Mesenchymal stem cell (in vitro differentiated cells and primary cell): ENCODE measurements around the gene ASXL2.
"Not testable (repeated sequence)": the region's sequence is repeated elsewhere in the genome, so short reads cannot be mapped to it uniquely, and the experiment has no call there.

ENCODE experiments used
- DNase-seq: peaks from one replicate; pipeline ENCODE4 v3.0.0-alpha.2; 2013
- H2AFZ ChIP-seq: one replicate; pipeline ENCODE4 v1.6.1; 2013; ENCODE audit warnings: low read depth, mild to moderate bottlenecking, control low read depth, inconsistent platforms, low read length, moderate library complexity
- H2AK5ac ChIP-seq: 2 replicates; pipeline ENCODE4 v1.6.1; 2013; ENCODE audit warnings: low read length, moderate library complexity, mild to moderate bottlenecking, inconsistent platforms; ENCODE audit not compliant: severe bottlenecking
- H2BK120ac ChIP-seq: one replicate; pipeline ENCODE4 v1.6.1; 2013; ENCODE audit warnings: low read depth, mild to moderate bottlenecking, inconsistent platforms, low read length, moderate library complexity
- H2BK12ac ChIP-seq, 2 experiments: one replicate each; pipeline ENCODE4 v1.6.1; 2013; ENCODE audit warnings: inconsistent platforms in 2 of 2, low read length in 2 of 2, mild to moderate bottlenecking in 2 of 2, moderate library complexity in 2 of 2, control low read depth in 1 of 2
- H2BK15ac ChIP-seq: one replicate; pipeline ENCODE4 v1.6.1; 2013; ENCODE audit warnings: mild to moderate bottlenecking, low read depth, inconsistent platforms; ENCODE audit not compliant: poor library complexity, severe bottlenecking
- H2BK5ac ChIP-seq: 2 replicates; pipeline ENCODE4 v1.6.1; 2013; ENCODE audit warnings: low read depth, mild to moderate bottlenecking, low read length, control low read depth, inconsistent platforms; ENCODE audit not compliant: poor library complexity, severe bottlenecking
- H3K14ac ChIP-seq, 2 experiments: one replicate each; pipeline ENCODE4 v1.6.1; 2013; ENCODE audit warnings: inconsistent platforms in 2 of 2, low read length in 2 of 2, control low read depth in 1 of 2, mild to moderate bottlenecking in 1 of 2, moderate library complexity in 1 of 2
- H3K18ac ChIP-seq, 2 experiments: one replicate each; pipeline ENCODE4 v1.6.1; 2013; ENCODE audit warnings: inconsistent platforms in 2 of 2, low read length in 2 of 2, control low read depth in 1 of 2, low read depth in 1 of 2, mild to moderate bottlenecking in 1 of 2
- H3K23ac ChIP-seq, 2 experiments: one replicate each; pipeline ENCODE4 v1.6.1; 2013; ENCODE audit warnings: inconsistent platforms in 2 of 2, low read length in 2 of 2, mild to moderate bottlenecking in 2 of 2, moderate library complexity in 2 of 2, control low read depth in 1 of 2
- H3K27ac ChIP-seq: 2 replicates; pipeline ENCODE4 v1.5.1; 2013; ENCODE audit warnings: mild to moderate bottlenecking, moderate library complexity, low read length, control low read depth, inconsistent platforms; ENCODE audit not compliant: poor library complexity, severe bottlenecking
- H3K27me3 ChIP-seq, 2 experiments: 2 replicates each; pipeline versions ENCODE4 v1.6.1 to v1.7.0; 2013; ENCODE audit warnings: low read length in 2 of 2, mild to moderate bottlenecking in 2 of 2, moderate library complexity in 2 of 2, control low read depth in 1 of 2, inconsistent platforms in 1 of 2; ENCODE audit not compliant: control insufficient read depth in 1 of 2, insufficient read depth in 1 of 2
- H3K36me3 ChIP-seq, 2 experiments: 2 replicates each; pipeline versions ENCODE4 v1.6.1 to v1.7.0; 2013; ENCODE audit warnings: low read length in 2 of 2, control low read depth in 1 of 2, inconsistent platforms in 1 of 2, low read depth in 1 of 2, mild to moderate bottlenecking in 1 of 2; ENCODE audit not compliant: insufficient read depth in 2 of 2, control insufficient read depth in 1 of 2
- H3K4ac ChIP-seq, 2 experiments: one replicate each; pipeline ENCODE4 v1.6.1; 2013; ENCODE audit warnings: inconsistent platforms in 2 of 2, low read length in 2 of 2, mild to moderate bottlenecking in 2 of 2, moderate library complexity in 2 of 2, control low read depth in 1 of 2, low read depth in 1 of 2
- H3K4me1 ChIP-seq: 2 replicates; pipeline ENCODE4 v1.6.1; 2013; ENCODE audit warnings: low read depth, low read length, control low read depth; ENCODE audit not compliant: control insufficient read depth, insufficient read depth
- H3K4me2 ChIP-seq: 2 replicates; pipeline ENCODE4 v1.6.1; 2013; ENCODE audit warnings: low read length, mild to moderate bottlenecking, inconsistent platforms; ENCODE audit not compliant: poor library complexity, severe bottlenecking
- H3K4me3 ChIP-seq, 2 experiments: 2 replicates each; pipeline versions ENCODE4 v1.5.1 to v1.7.0; 2013; ENCODE audit warnings: low read length in 2 of 2, mild to moderate bottlenecking in 2 of 2, control low read depth in 1 of 2, low read depth in 1 of 2; ENCODE audit not compliant: insufficient read depth in 1 of 2
- H3K79me1 ChIP-seq: replicated peaks from 2 replicates; pipeline ENCODE4 v1.6.1; 2013; ENCODE audit warnings: mild to moderate bottlenecking, control low read depth, low read length, inconsistent platforms; ENCODE audit not compliant: poor library complexity, severe bottlenecking
- H3K9ac ChIP-seq: 2 replicates; pipeline ENCODE4 v1.7.0; 2013; ENCODE audit warnings: mild to moderate bottlenecking, low read length, moderate library complexity
- H3K9me3 ChIP-seq: 2 replicates; pipeline ENCODE4 v1.7.0; 2013; ENCODE audit warnings: mild to moderate bottlenecking, low read length; ENCODE audit not compliant: control insufficient read depth
- H4K8ac ChIP-seq: one replicate; pipeline ENCODE4 v1.6.1; 2013; ENCODE audit warnings: inconsistent platforms, mild to moderate bottlenecking, low read length, moderate library complexity
- H4K91ac ChIP-seq: one replicate; pipeline ENCODE4 v1.6.1; 2013; ENCODE audit warnings: mild to moderate bottlenecking, low read length, inconsistent platforms
- WGBS: methylation state at CpG from one replicate; pipeline ENCODE4 v1.1.7; 2013; ENCODE audit warnings: mixed read lengths; 5-methylcytosine and 5-hydroxymethylcytosine counted together

ASXL2 gene

DNA sequence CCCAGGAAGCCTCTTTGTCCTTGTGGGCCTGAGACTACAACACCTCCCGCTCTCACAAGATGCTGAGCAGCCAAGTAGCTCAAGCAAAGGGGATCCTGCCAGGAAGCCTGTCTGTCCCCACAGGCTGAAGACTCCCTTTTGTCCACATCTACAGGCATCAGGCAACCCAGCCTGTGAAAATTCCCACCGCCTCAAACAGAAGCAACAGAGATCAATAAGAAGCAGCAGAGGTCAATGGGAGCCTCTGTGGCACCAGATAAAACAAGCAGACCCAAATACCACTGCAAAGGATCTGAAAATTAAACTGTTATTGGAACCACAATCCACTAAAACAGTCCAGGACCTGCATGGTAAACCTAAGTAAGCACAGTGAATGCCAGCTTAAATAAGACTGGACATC lies 48.5 kb downstream of the ASXL2 start:
- H2BK120ac ChIP-seq = no peak overlapping the region
- H2BK12ac ChIP-seq = no peak overlapping the region
- no peak overlapping the region for H3K4me2 ChIP-seq
- H3K4me1 ChIP-seq = peaks cover 7% of the 10 kb centered on the region
- 95% methylated on average over 2 of the region's 2 CpGs for WGBS
- H4K91ac ChIP-seq = no peak overlapping the region
- H3K18ac ChIP-seq = peak overlapping the region in 1 of 2 experiments; percentile 28
- H3K9me3 ChIP-seq = peaks cover 11% of the 10 kb centered on the region
- H2BK15ac ChIP-seq = no peak overlapping the region
- H3K23ac ChIP-seq = no peak overlapping the region
- no peak overlapping the region for H4K8ac ChIP-seq
- H3K27me3 ChIP-seq = no peaks in the 10 kb centered on the region
- H2AFZ ChIP-seq = no peak overlapping the region
- H3K79me1 ChIP-seq = peaks cover 17% of the 10 kb centered on the region
- H2BK5ac ChIP-seq = no peak overlapping the region
- no peak overlapping the region for H3K27ac ChIP-seq
- H3K14ac ChIP-seq = no peak overlapping the region
- no peak overlapping the region for H2AK5ac ChIP-seq
- H3K36me3 ChIP-seq = peaks cover 0 to 19% of the 10 kb centered on the region in 2 experiments
- DNase-seq = no peak
- H3K4ac ChIP-seq = no peak overlapping the region
- H3K9ac ChIP-seq = no peak overlapping the region
- H3K4me3 ChIP-seq = no peak overlapping the region

DNA sequence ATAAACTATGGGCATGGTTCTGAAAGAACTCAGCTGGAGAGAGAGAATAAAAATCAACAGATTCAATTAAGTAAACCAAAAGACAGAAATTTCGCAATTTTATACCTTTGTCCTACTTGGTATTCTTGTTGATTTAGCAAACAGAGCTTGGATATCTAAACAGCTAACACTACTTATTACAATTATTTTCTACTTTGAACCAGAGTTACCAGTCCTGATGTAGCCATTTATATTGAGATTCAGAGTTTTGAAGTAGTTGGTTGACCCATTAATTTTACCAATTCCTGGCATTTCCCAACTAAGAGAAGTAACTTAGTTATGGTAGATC lies 48.9 kb downstream of the ASXL2 start:
- peaks cover 17% of the 10 kb centered on the region for H3K79me1 ChIP-seq
- no peak overlapping the region for H3K4ac ChIP-seq
- H3K4me2 ChIP-seq = no peak overlapping the region
- H2BK15ac ChIP-seq = no peak overlapping the region
- H3K4me1 ChIP-seq = peaks cover 7% of the 10 kb centered on the region
- no peak overlapping the region for H4K91ac ChIP-seq
- no CpG with 5 or more reads among the region's 1 CpG for WGBS
- no peak overlapping the region for H3K4me3 ChIP-seq
- H2BK120ac ChIP-seq = no peak overlapping the region
- peaks cover 0 to 19% of the 10 kb centered on the region in 2 experiments for H3K36me3 ChIP-seq
- H3K14ac ChIP-seq = no peak overlapping the region
- H3K9me3 ChIP-seq = peaks cover 11% of the 10 kb centered on the region
- no peak overlapping the region for H2AK5ac ChIP-seq
- H2BK12ac ChIP-seq = no peak overlapping the region
- H3K9ac ChIP-seq = no peak overlapping the region
- H2AFZ ChIP-seq = no peak overlapping the region
- H2BK5ac ChIP-seq = no peak overlapping the region
- H3K18ac ChIP-seq = no peak overlapping the region
- H3K23ac ChIP-seq = no peak overlapping the region
- H4K8ac ChIP-seq = no peak overlapping the region
- no peak overlapping the region for H3K27ac ChIP-seq
- no peaks in the 10 kb centered on the region for H3K27me3 ChIP-seq
- no peak for DNase-seq

DNA sequence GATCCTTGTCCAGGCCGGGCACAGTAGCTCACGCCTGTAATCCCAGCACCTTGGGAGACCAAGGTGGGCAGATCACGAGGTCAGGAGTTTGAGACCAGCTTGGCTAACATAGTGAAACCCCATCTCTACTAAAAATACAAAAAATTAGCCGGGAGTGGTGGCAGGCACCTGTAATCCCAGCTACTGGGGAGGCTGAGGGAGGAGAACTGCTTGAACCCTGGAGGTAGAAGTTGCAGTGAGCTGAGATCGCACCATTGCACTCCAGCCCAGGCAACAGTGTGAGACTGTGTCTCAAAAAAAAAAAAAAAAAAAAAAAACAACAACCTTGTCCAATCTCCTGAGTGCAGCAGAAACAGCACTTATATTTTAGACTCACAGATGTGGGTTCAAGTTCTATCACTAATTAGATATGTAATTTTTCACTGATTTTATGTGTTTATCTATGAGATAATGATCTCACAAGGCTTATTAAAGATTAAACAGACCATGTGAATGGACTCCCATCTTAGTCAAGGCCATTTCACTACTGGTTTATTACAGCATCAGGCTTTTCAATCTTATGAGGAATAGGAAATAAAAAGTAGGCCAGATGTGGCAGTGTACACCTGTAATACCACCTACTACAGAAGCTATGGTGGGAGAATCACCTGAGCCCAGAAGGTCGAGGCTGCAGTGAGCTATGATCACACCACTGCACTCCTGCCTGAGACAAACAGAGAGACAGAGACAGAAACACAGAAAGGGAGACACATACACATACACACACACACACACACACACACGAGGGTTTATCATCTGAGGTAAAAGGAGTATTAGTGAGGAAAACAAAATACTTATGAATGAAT lies 49.5 kb downstream of the ASXL2 start:
- not testable (repeated sequence) for H3K9ac ChIP-seq, H2BK15ac ChIP-seq, H3K14ac ChIP-seq, H3K4me3 ChIP-seq, H2AK5ac ChIP-seq, DNase-seq, H3K23ac ChIP-seq, H3K4me2 ChIP-seq, H3K4me1 ChIP-seq, H2BK5ac ChIP-seq, H3K18ac ChIP-seq, H2BK12ac ChIP-seq, H4K8ac ChIP-seq, H2BK120ac ChIP-seq, H3K27me3 ChIP-seq, H2AFZ ChIP-seq, H4K91ac ChIP-seq, H3K27ac ChIP-seq
- peaks cover 0 to 17% of the 10 kb centered on the region in 2 experiments for H3K36me3 ChIP-seq
- peak overlapping the region in 1 of 2 experiments; percentile 41 for H3K4ac ChIP-seq
- 100% methylated on average over 3 of the region's 7 CpGs for WGBS
- H3K79me1 ChIP-seq = peaks cover 17% of the 10 kb centered on the region
- H3K9me3 ChIP-seq = peaks cover 11% of the 10 kb centered on the region

DNA sequence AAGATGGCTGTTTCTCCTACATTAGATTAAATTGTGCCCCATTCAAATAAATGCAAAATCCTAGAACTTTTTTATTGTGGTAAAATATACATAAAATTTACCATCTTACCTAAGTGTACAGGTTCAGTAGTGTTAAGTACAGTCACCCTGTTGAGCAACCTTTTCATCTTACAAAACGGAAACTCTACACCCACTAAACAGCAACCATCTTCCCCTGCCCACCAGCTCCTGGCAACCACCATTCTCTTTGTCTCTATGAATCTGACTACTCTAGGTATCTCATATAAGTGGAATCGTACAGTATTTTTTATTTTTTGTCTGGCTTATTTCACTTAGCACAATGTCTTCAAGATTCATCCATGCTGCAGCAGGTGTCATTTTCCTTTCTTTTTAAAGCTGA lies 53.0 kb downstream of the ASXL2 start:
- H3K4me2 ChIP-seq = no peak overlapping the region
- 100% methylated on average over 1 of the region's 2 CpGs for WGBS

More for the DNA sequence above, 53.0 kb downstream of the ASXL2 start:
- Histone ChIP-seq H3K14ac (no peak overlapping the region), H2BK120ac (no peak overlapping the region), H3K4ac (no peak overlapping the region), H3K27me3 (no peaks in the 10 kb centered on the region), H3K23ac (no peak overlapping the region), H2BK15ac (no peak overlapping the region), H3K79me1 (peaks cover 18% of the 10 kb centered on the region), H3K36me3 (peaks cover 0 to 4% of the 10 kb centered on the region in 2 experiments), H3K9me3 (no peaks in the 10 kb centered on the region), H3K9ac (no peak overlapping the region), H2AK5ac (no peak overlapping the region), H2AFZ (no peak overlapping the region), H3K18ac (no peak overlapping the region), H4K91ac (no peak overlapping the region), H3K4me3 (no peak overlapping the region), H3K27ac (no peak overlapping the region), H3K4me1 (peaks cover 7% of the 10 kb centered on the region), H2BK5ac (no peak overlapping the region), H4K8ac (no peak overlapping the region), H2BK12ac (no peak overlapping the region)
- no peak for DNase-seq
